ENCODE measurements around the gene KCND2. TPM values are rescaled to one million over a fixed set of nuclear protein-coding genes. Genes with fewer than 3 reads are reported as not detected.

KCND2 gene
- polyA plus RNA-seq, 1 of the 3 experiments (the other 2 are of a cell fraction): not detected

- TF ChIP-seq REST (IDR thresholded peaks at IDR 0.05; ENCODE audit: low read depth, low read length) (no peak), JUND (IDR thresholded peaks at IDR 0.05) (no peak), FOSL2 (IDR thresholded peaks at IDR 0.05; ENCODE audit: borderline replicate concordance, low read depth) (no peak), MAX (IDR thresholded peaks at IDR 0.05; ENCODE audit: low read depth) (no peak)
These were observed 148.2 kb downstream of the KCND2 start (continued) for GRCh38 chr7:120421151-120421651.

- Histone ChIP-seq H3K9me2 (no peaks in the 10 kb centered on the region), H3K4me3 (ENCODE audit: low read depth in 2 of 2, low read length in 1 of 2) (no peak overlapping the region), H3F3A (replicated peaks; ENCODE audit: insufficient read depth) (no peaks in the 10 kb centered on the region), H3K79me2 (ENCODE audit: insufficient read depth) (no peaks in the 10 kb centered on the region), H3K9ac (no peak overlapping the region), H3K4me1 (ENCODE audit: control insufficient read depth in 1 of 2, insufficient read depth in 2 of 2, low read depth in 1 of 2, low read length in 1 of 2) (no peaks in the 10 kb centered on the region), H4K20me1 (ENCODE audit: insufficient read depth) (no peaks in the 10 kb centered on the region), H3K9me3 (no peaks in the 10 kb centered on the region), H2AFZ (ENCODE audit: low read depth) (no peak overlapping the region), H3K27me3 (ENCODE audit: insufficient read depth) (no peaks in the 10 kb centered on the region), H3K4me2 (no peak overlapping the region), H3K36me3 (replicated peaks in 1 of 2; ENCODE audit: control insufficient read depth in 1 of 2, insufficient read depth in 2 of 2, low read length in 1 of 2) (no peaks in the 10 kb centered on the region), H3K27ac (ENCODE audit: low read depth in 2 of 2, low read length in 1 of 2) (no peak overlapping the region)
- TF ChIP-seq PBX3 (IDR thresholded peaks at IDR 0.05) (no peak), RCOR1 (IDR thresholded peaks at IDR 0.05; ENCODE audit: low read length) (no peak)
- 0% methylated on average over 1 of the region's 1 CpG for WGBS (ENCODE audit: low lambda C conversion rate)
- POLR2A ChIA-PET: no interaction called here
- CTCF ChIA-PET: no interaction called here
- DNase-seq: no peak
These were observed 158.0 kb downstream of the KCND2 start for GRCh38 chr7:120431016-120431415.

- no peaks in the 10 kb centered on the region for H3F3A ChIP-seq (replicated peaks; ENCODE audit: insufficient read depth)
- H3K4me2 ChIP-seq: no peak overlapping the region
- peaks cover 0 to 2% of the 10 kb centered on the region in 2 experiments for H3K36me3 ChIP-seq (replicated peaks in 1 of 2; ENCODE audit: control insufficient read depth in 1 of 2, insufficient read depth in 2 of 2, low read length in 1 of 2)
- no peaks in the 10 kb centered on the region for H3K79me2 ChIP-seq (ENCODE audit: insufficient read depth)
- no peak for DNase-seq
- no peaks in the 10 kb centered on the region for H3K9me3 ChIP-seq
- H3K4me1 ChIP-seq (ENCODE audit: control insufficient read depth in 1 of 2, insufficient read depth in 2 of 2, low read depth in 1 of 2, low read length in 1 of 2): no peaks in the 10 kb centered on the region
- H3K9me2 ChIP-seq: no peaks in the 10 kb centered on the region
- H3K27me3 ChIP-seq (ENCODE audit: insufficient read depth): no peaks in the 10 kb centered on the region
- no peak overlapping the region for H2AFZ ChIP-seq (ENCODE audit: low read depth)
- no peak overlapping the region for H3K4me3 ChIP-seq (ENCODE audit: low read depth in 2 of 2, low read length in 1 of 2)
- no peak overlapping the region for H3K27ac ChIP-seq (ENCODE audit: low read depth in 2 of 2, low read length in 1 of 2)
- 0% methylated on average over 1 of the region's 1 CpG for WGBS (ENCODE audit: low lambda C conversion rate)
- ChIA-PET CTCF (interaction anchor here (0.5 to 1.1 kb wide), 2 partner anchors 14 to 23 kb away, joined by 3 to 4 read pairs; no protein-coding TSS in a partner anchor), POLR2A (no interaction called here)
- no peak overlapping the region for H3K9ac ChIP-seq
- no peaks in the 10 kb centered on the region for H4K20me1 ChIP-seq (ENCODE audit: insufficient read depth)
- TF ChIP-seq FOXJ3 (CRISPR knock-in tag; IDR thresholded peaks at IDR 0.05) (no peak), JUND (IDR thresholded peaks at IDR 0.05) (no peak), MEF2A (IDR thresholded peaks at IDR 0.05; ENCODE audit: borderline replicate concordance, low read depth) (no peak), FOSL2 (IDR thresholded peaks at IDR 0.05; ENCODE audit: borderline replicate concordance, low read depth) (no peak), NRF1 (IDR thresholded peaks at IDR 0.05; ENCODE audit: low read depth, low read length) (no peak), RFX5 (IDR thresholded peaks at IDR 0.05; ENCODE audit: low read length) (no peak), FOXM1 (IDR thresholded peaks at IDR 0.05; ENCODE audit: low read depth) (no peak), GABPA (IDR thresholded peaks at IDR 0.05; ENCODE audit: low read depth) (no peak), TAF1 (IDR thresholded peaks at IDR 0.05; ENCODE audit: borderline replicate concordance, low read depth, low read length) (no peak), CTCF (IDR thresholded peaks at IDR 0.05) (no peak), ELF1 (IDR thresholded peaks at IDR 0.05) (no peak), EZH2phosphoT487 (IDR thresholded peaks at IDR 0.05; ENCODE audit: borderline replicate concordance, low read depth) (no peak), RAD21 (IDR thresholded peaks at IDR 0.05; ENCODE audit: low read length) (no peak)
These were observed 163.6 kb downstream of the KCND2 start for GRCh38 chr7:120436487-120437060.
